ENCODE measurements around the gene SALL4. TPM values are rescaled to one million over a fixed set of nuclear protein-coding genes. Genes with fewer than 3 reads are reported as not detected.

The SALL4 gene
- total and polyA plus RNA-seq, 2 of the 8 experiments (the other 6 are each of a cell fraction or from before 2014, with no cell fraction given) = 108 to 235 TPM

- peak in 2 of 3 experiments; percentile 2 to 23; a peak in 2 of 4 replicates for TF ChIP-seq CTCF (IDR thresholded peaks at IDR 0.05; ENCODE audit: control extremely low read depth in 1 of 3, insufficient read depth in 1 of 3, low read depth in 1 of 3, low read length in 3 of 3)
- TF ChIP-seq RXRA (IDR thresholded peaks at IDR 0.05; ENCODE audit: insufficient read depth, low read depth, low read length) = no peak
- TF ChIP-seq KDM5A (IDR thresholded peaks at IDR 0.05; ENCODE audit: low read length) = 0 out of 2 replicates have a peak, but pooled peaks have one; percentile 16
- TF ChIP-seq SIRT6 (IDR thresholded peaks at IDR 0.05; ENCODE audit: low read length) = no peak
- no peak for TF ChIP-seq HDAC6 (IDR thresholded peaks at IDR 0.05; ENCODE audit: low read depth, low read length)
- peak; percentile 63; the same call in 1 of the 2 replicates for TF ChIP-seq TBP (IDR thresholded peaks at IDR 0.05; ENCODE audit: low read depth, low read length)
- TF ChIP-seq POLR2A (IDR thresholded peaks at IDR 0.05; ENCODE audit: control extremely low read depth in 1 of 2, low read depth in 2 of 2, low read length in 2 of 2) = peak in 1 of 2 experiments; percentile 66; a peak in 2 of 3 replicates
- TF ChIP-seq ASH2L (IDR thresholded peaks at IDR 0.05; ENCODE audit: low read length) = peak; percentile 16
- TF ChIP-seq SAP30 (IDR thresholded peaks at IDR 0.05; ENCODE audit: insufficient read depth, insufficient replicate concordance, low read length) = no peak
- TF ChIP-seq CHD2 (IDR thresholded peaks at IDR 0.05; ENCODE audit: low read length) = no peak
- TF ChIP-seq PHF8 (conservative IDR thresholded peaks at IDR 0.05; ENCODE audit: low read depth, low read length) = peak; percentile 21; the same call in 1 of the 2 replicates
- TF ChIP-seq, protein P1, sequence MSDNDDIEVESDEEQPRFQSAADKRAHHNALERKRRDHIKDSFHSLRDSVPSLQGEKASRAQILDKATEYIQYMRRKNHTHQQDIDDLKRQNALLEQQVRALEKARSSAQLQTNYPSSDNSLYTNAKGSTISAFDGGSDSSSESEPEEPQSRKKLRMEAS (IDR thresholded peaks at IDR 0.05) = no peak
- peak; percentile 68 for TF ChIP-seq TAF7 (optimal IDR thresholded peaks at IDR 0.05; ENCODE audit: borderline replicate concordance, low read depth, low read length)
- TF ChIP-seq CTBP2 (IDR thresholded peaks at IDR 0.05; ENCODE audit: borderline replicate concordance, insufficient read depth, insufficient read length, low read length) = no peak
- TF ChIP-seq EGR1 (IDR thresholded peaks at IDR 0.05; ENCODE audit: borderline replicate concordance, low read depth, low read length) = 0 out of 2 replicates have a peak, but pooled peaks have one; percentile 14
- TF ChIP-seq CREB1 (IDR thresholded peaks at IDR 0.05) = no peak
Observed at GRCh38 chr20:51801122-51801822, 1.0 kb downstream of the SALL4 start (continued).
